ENCODE data around the gene RASA2.

- TF ChIP-seq CTCF (IDR thresholded peaks at IDR 0.05) (no peak), POLR2A (IDR thresholded peaks at IDR 0.05) (no peak)
Observed at GRCh38 chr3:141439589-141439988, 47.2 kb upstream of the RASA2 start.
